HCT116 (cell line): ENCODE data around the gene RUNX1. TPM values are rescaled to one million over a fixed set of nuclear protein-coding genes. Genes with fewer than 3 reads are reported as not detected.

ENCODE experiments used
- ATAC-seq: fragments of 200-7000 bp; cut with Tn5 transposase; 2 replicates; pipeline ENCODE4 v1.9.1; 2020; ENCODE audit warnings: mild to moderate bottlenecking, moderate library complexity
- BruUV-seq: library from RNA; stranded (reverse); fragments of 400-500 nt; replicated peaks from 2 replicates; lab custom pipeline; 2021; lab: Mats Ljungman, UMichigan
- CTCF ChIA-PET: fragments of 300-600 bp; sonication (Branson Sonifier 250); formaldehyde crosslinking; loops from one replicate; lab custom pipeline; 2021; ENCODE audit warnings: antibody characterized with exemption; lab: Charles Lee
- POLR2A ChIA-PET: fragments of 300-600, 350-600 bp; sonication (Branson Sonifier 250); formaldehyde crosslinking; loops from one replicate; lab custom pipeline; 2021; ENCODE audit warnings: antibody characterized with exemption; lab: Charles Lee
- RAD21 ChIA-PET, 2 experiments: fragments of 300-600 bp; sonication (Branson Sonifier 250); formaldehyde crosslinking; loops; one replicate each; lab custom pipeline; 2023; ENCODE audit warnings: low total read pairs in 2 of 2; ENCODE audit not compliant: uncharacterized antibody in 2 of 2, unreplicated experiment in 2 of 2, low non-redundant PET in 1 of 2; lab: Charles Lee
- DNase-seq: peaks from one replicate; pipeline ENCODE4 v3.0.0-alpha.2; 2010; ENCODE audit warnings: low read depth, low spot score
- H2AFZ ChIP-seq: fragments of 200-600 bp; shearing (Covaris generic), sonication (generic); 2 replicates; pipeline ENCODE4 v1.6.1; 2017; ENCODE audit warnings: low read depth, mixed run types, mixed read lengths, antibody characterized with exemption, low read length; ENCODE audit not compliant: poor library complexity, severe bottlenecking
- H3K27ac ChIP-seq: 2 replicates; pipeline ENCODE4 v1.5.1; 2012; ENCODE audit warnings: low read depth, low read length
- H3K27me3 ChIP-seq: fragments of 200-600 bp; sonication (generic); 2 replicates; pipeline ENCODE4 v1.6.1; 2016; ENCODE audit warnings: mixed run types, low read length, mixed read lengths; ENCODE audit not compliant: insufficient read depth
- H3K36me3 ChIP-seq, 2 experiments: fragments of 200-500 bp in 1 of 2; fragments of 200-600 bp in 1 of 2; sonication (Bioruptor generic) in 1 of 2; sonication (generic) in 1 of 2; 2 replicates each; pipeline versions ENCODE4 v1.5.1 to v1.6.1; 2014 to 2016; ENCODE audit warnings: low read length in 2 of 2, inconsistent platforms in 1 of 2, mixed read lengths in 1 of 2, mixed run types in 1 of 2; ENCODE audit not compliant: insufficient read depth in 2 of 2, control insufficient read depth in 1 of 2
- H3K4me1 ChIP-seq, 2 experiments: fragments of 200-600 bp in 1 of 2; sonication (generic) in 1 of 2; 2 replicates each; pipeline versions ENCODE4 v1.5.1 to v1.6.1; 2012 to 2017; ENCODE audit warnings: low read length in 2 of 2, inconsistent platforms in 1 of 2, mild to moderate bottlenecking in 1 of 2, mixed read lengths in 1 of 2, mixed run types in 1 of 2, moderate library complexity in 1 of 2; ENCODE audit not compliant: insufficient read depth in 2 of 2, control insufficient read depth in 1 of 2
- H3K4me2 ChIP-seq: fragments of 200-600 bp; sonication (generic); 2 replicates; pipeline ENCODE4 v1.6.1; 2017; ENCODE audit warnings: mixed run types, low read length, mixed read lengths
- H3K4me3 ChIP-seq, 2 experiments: fragments of 200-600 bp in 1 of 2; sonication (generic) in 1 of 2; replicated peaks in 1 of 2; 2 replicates each; pipeline ENCODE4 v1.5.1; 2011 to 2016; ENCODE audit warnings: low read length in 2 of 2, control low read depth in 1 of 2, low read depth in 1 of 2, mild to moderate bottlenecking in 1 of 2, mixed read lengths in 1 of 2, mixed run types in 1 of 2
- H3K79me2 ChIP-seq: fragments of 200-600 bp; sonication (generic); 2 replicates; pipeline ENCODE4 v1.6.1; 2017; ENCODE audit warnings: mild to moderate bottlenecking, mixed run types, low read length, moderate library complexity, mixed read lengths; ENCODE audit not compliant: insufficient read depth
- H3K9ac ChIP-seq: fragments of 200-600 bp; sonication (generic); 2 replicates; pipeline ENCODE4 v1.6.1; 2016; ENCODE audit warnings: low read length, mixed read lengths
- H3K9me2 ChIP-seq: fragments of 200-600 bp; sonication (generic), shearing (Covaris generic); 2 replicates; pipeline ENCODE4 v1.6.1; 2017; ENCODE audit warnings: mixed run types, mild to moderate bottlenecking, moderate library complexity; ENCODE audit not compliant: insufficient read depth
- H3K9me3 ChIP-seq, 2 experiments: fragments of 200-500 bp in 1 of 2; fragments of 200-600 bp in 1 of 2; sonication (Bioruptor generic) in 1 of 2; sonication (generic) in 1 of 2; 2 replicates each; pipeline ENCODE4 v1.6.1; 2014 to 2017; ENCODE audit warnings: low read length in 2 of 2, mixed read lengths in 2 of 2, inconsistent platforms in 1 of 2, low read depth in 1 of 2, mild to moderate bottlenecking in 1 of 2, mixed run types in 1 of 2, moderate library complexity in 1 of 2; ENCODE audit not compliant: control insufficient read depth in 1 of 2, insufficient read depth in 1 of 2
- H4K20me1 ChIP-seq: fragments of 200-600 bp; sonication (generic), shearing (Covaris generic); 2 replicates; pipeline ENCODE4 v1.6.1; 2017; ENCODE audit warnings: mixed run types, mild to moderate bottlenecking, moderate library complexity; ENCODE audit not compliant: insufficient read depth
- CBX3 ChIP-seq: IDR thresholded peaks from 2 replicates; pipeline ENCODE4 v1.6.1; 2012; ENCODE audit warnings: low read depth
- ELF1 ChIP-seq: IDR thresholded peaks from 2 replicates; pipeline ENCODE4 v1.6.1; 2012; ENCODE audit warnings: low read depth, borderline replicate concordance
- EZH2 ChIP-seq: fragments of 200-600 bp; sonication (generic); IDR thresholded peaks from 2 replicates; pipeline ENCODE4 v1.6.1; 2017; ENCODE audit warnings: antibody characterized with exemption, mixed run types
- EZH2phosphoT487 ChIP-seq: fragments of 200-600 bp; IDR thresholded peaks from 2 replicates; pipeline ENCODE4 v1.6.1; 2018; ENCODE audit warnings: antibody characterized with exemption, borderline replicate concordance
- RAD21 ChIP-seq: IDR thresholded peaks from 2 replicates; pipeline ENCODE4 v1.6.1; 2012; ENCODE audit warnings: low read depth, mild to moderate bottlenecking
- SIN3A ChIP-seq: IDR thresholded peaks from 2 replicates; pipeline ENCODE4 v1.6.1; 2012; ENCODE audit warnings: low read depth
- SP1 ChIP-seq: IDR thresholded peaks from 2 replicates; pipeline ENCODE4 v1.6.1; 2012; ENCODE audit warnings: low read depth
- YY1 ChIP-seq: IDR thresholded peaks from 2 replicates; pipeline ENCODE4 v1.6.1; 2011; ENCODE audit warnings: low read length, low read depth, moderate library complexity, mild to moderate bottlenecking; ENCODE audit not compliant: insufficient replicate concordance; ENCODE audit errors: extremely low read depth
- ZNF274 ChIP-seq: fragments of 200-500 bp; sonication (Bioruptor generic); IDR thresholded peaks from 2 replicates; pipeline ENCODE4 v1.6.1; 2014; ENCODE audit warnings: mild to moderate bottlenecking, low read depth, low read length, inconsistent platforms
- intact Hi-C: fragments of 100-400 bp; cut with micrococcal nuclease; formaldehyde crosslinking; loops from 2 replicates; pipeline ENCODE4 v1.10.0; 2022
- total RNA-seq: library from RNA; stranded (reverse); gene quantifications from one replicate; pipeline ENCODE4 v1.2.1, GENCODE V29; 2021; ENCODE audit not compliant: unreplicated experiment
- TF ChIP-seq, protein P1 (sequence below): IDR thresholded peaks from 2 replicates; pipeline ENCODE4 v1.6.1; 2012
- TF ChIP-seq, protein P2 (sequence below): IDR thresholded peaks from 2 replicates; pipeline ENCODE4 v1.6.1; 2011; ENCODE audit warnings: mild to moderate bottlenecking, low read length, moderate library complexity; ENCODE audit not compliant: insufficient replicate concordance; ENCODE audit errors: extremely low read depth

The RUNX1 gene
- total RNA-seq, 1 experiment from 2014 or later: 33.5 TPM

DNA sequence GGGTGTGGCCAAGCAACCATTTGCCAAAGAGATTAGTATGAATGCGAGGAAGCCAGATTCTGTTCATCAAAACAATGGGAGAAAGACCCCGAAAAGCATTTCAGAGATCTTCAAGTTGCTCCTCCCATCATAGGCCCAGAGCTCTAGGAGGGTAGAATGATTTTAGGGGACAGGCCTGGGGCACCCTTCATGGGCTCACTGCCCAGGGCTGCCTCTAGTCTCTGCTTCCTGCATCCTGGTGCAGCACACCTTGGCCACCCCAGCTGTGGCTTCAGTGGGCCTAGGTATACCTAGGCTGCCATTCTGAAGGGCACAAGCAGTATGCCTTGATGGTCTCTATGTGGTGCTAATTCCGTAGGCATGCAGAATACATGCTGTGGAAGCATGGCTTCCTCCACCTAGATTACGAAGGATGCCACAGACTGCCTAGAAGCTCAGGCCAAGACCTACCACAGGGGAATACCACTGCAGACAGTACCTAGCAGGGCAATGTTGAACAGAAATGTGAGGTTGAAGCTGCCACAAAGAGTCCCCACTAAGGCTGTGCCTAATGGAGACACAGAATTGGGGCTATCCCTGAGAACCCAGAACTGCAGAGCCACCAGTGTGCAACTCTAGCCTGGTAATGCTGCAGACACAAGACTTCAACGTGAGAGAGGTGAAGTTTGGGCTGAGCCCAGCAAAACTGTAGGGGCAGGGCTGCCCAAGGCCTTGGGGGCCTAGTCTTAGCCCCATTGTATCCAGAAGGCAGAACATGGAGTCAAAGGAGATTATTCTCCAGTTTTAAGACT is 221.5 kb downstream of the RUNX1 start:
- H3K36me3 ChIP-seq: peaks cover 10 to 22% of the 10 kb centered on the region in 2 experiments; a peak in 2 of 4 replicates
- TF ChIP-seq, protein P1, sequence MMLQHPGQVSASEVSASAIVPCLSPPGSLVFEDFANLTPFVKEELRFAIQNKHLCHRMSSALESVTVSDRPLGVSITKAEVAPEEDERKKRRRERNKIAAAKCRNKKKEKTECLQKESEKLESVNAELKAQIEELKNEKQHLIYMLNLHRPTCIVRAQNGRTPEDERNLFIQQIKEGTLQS: no peak
- TF ChIP-seq CBX3 (no peak), YY1 (no peak), EZH2phosphoT487 (no peak), ELF1 (no peak), SP1 (no peak), ZNF274 (no peak), SIN3A (no peak), RAD21 (no peak), EZH2 (no peak)
- TF ChIP-seq, protein P2, sequence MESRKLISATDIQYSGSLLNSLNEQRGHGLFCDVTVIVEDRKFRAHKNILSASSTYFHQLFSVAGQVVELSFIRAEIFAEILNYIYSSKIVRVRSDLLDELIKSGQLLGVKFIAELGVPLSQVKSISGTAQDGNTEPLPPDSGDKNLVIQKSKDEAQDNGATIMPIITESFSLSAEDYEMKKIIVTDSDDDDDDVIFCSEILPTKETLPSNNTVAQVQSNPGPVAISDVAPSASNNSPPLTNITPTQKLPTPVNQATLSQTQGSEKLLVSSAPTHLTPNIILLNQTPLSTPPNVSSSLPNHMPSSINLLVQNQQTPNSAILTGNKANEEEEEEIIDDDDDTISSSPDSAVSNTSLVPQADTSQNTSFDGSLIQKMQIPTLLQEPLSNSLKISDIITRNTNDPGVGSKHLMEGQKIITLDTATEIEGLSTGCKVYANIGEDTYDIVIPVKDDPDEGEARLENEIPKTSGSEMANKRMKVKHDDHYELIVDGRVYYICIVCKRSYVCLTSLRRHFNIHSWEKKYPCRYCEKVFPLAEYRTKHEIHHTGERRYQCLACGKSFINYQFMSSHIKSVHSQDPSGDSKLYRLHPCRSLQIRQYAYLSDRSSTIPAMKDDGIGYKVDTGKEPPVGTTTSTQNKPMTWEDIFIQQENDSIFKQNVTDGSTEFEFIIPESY: no peak

More for the DNA sequence above, 221.5 kb downstream of the RUNX1 start:
- H3K27ac ChIP-seq: no peak overlapping the region
- no peaks in the 10 kb centered on the region for H3K4me1 ChIP-seq
- no peak overlapping the region for H3K4me3 ChIP-seq
- BruUV-seq: no TSS peak
- RAD21 ChIA-PET: no interaction called here
- H4K20me1 ChIP-seq: no peaks in the 10 kb centered on the region
- no peaks in the 10 kb centered on the region for H3K9me3 ChIP-seq
- no peaks in the 10 kb centered on the region for H3K27me3 ChIP-seq
- no peak overlapping the region for H3K9ac ChIP-seq
- no peak overlapping the region for H3K4me2 ChIP-seq
- no peak for DNase-seq
- POLR2A ChIA-PET: no interaction called here
- H3K79me2 ChIP-seq: no peaks in the 10 kb centered on the region
- H2AFZ ChIP-seq: no peak overlapping the region
- intact Hi-C loops: no loop called here
- CTCF ChIA-PET: no interaction called here
- H3K9me2 ChIP-seq: no peaks in the 10 kb centered on the region
- no peak for ATAC-seq
